Tibial nerve (tissue), 4 donors: ENCODE results near the gene MBNL2.

Source experiments
- CTCF ChIP-seq, 5 experiments: fragments of 200-600 bp in 3 of 5; fragments of 450-650 bp in 2 of 5; sonication (generic) in 3 of 5; IDR thresholded peaks; one replicate each; pipeline ENCODE4 v1.5.1; 2016 to 2019; ENCODE audit warnings: antibody characterized with exemption in 5 of 5, mild to moderate bottlenecking in 3 of 5, moderate library complexity in 2 of 5
- EP300 ChIP-seq, 2 donors: sonication (generic); formaldehyde crosslinking; IDR thresholded peaks; one replicate each; pipeline ENCODE4 v1.6.1; 2017; ENCODE audit warnings: antibody characterized with exemption in 2 of 2, mild to moderate bottlenecking in 1 of 2
- POLR2A ChIP-seq, 2 donors: fragments of 450-650 bp; IDR thresholded peaks; one replicate each; pipeline ENCODE4 v1.6.1; 2017; ENCODE audit warnings: antibody characterized with exemption in 2 of 2, mild to moderate bottlenecking in 2 of 2, moderate library complexity in 2 of 2

GRCh38 chr13:97301382-97302095 lies 79.4 kb downstream of the MBNL2 start:
- TF ChIP-seq CTCF (IDR thresholded peaks at IDR 0.05), result no peak
- TF ChIP-seq POLR2A (IDR thresholded peaks at IDR 0.05), result no peak
- TF ChIP-seq EP300 (IDR thresholded peaks at IDR 0.05), result no peak
